Natural killer cell (primary cell): ENCODE results near the gene SLC25A28. TPM values are rescaled to one million over a fixed set of nuclear protein-coding genes. Genes with fewer than 3 reads are reported as not detected.

Experiments
- ATAC-seq, 3 donors: fragments of 150-1000 bp in 2 of 3; fragments of 200-7000 bp in 1 of 3; cut with Tn5 transposase; 1 replicate in 1 of 3; 2 replicates in 2 of 3; pipeline ENCODE4 v1.10.0; 2021; ENCODE audit warnings: mild to moderate bottlenecking in 2 of 3, moderate library complexity in 2 of 3
- DNase-seq, 2 donors: peaks; one replicate each; pipeline versions ENCODE4 v3.0.0 to v3.0.0-alpha.2; 2013 to 2021; ENCODE audit warnings: mixed read lengths in 1 of 2
- H3K27ac ChIP-seq: one replicate; pipeline ENCODE4 v1.5.1; 2013; ENCODE audit warnings: mild to moderate bottlenecking, low read length
- H3K27me3 ChIP-seq: one replicate; pipeline ENCODE4 v1.6.1; 2013; ENCODE audit warnings: low read length; ENCODE audit not compliant: control insufficient read depth, insufficient read depth
- H3K36me3 ChIP-seq: one replicate; pipeline ENCODE4 v1.6.1; 2013; ENCODE audit warnings: low read length; ENCODE audit not compliant: control insufficient read depth, insufficient read depth
- H3K4me1 ChIP-seq: one replicate; pipeline ENCODE4 v1.6.1; 2013; ENCODE audit warnings: low read length; ENCODE audit not compliant: control insufficient read depth, insufficient read depth
- H3K4me3 ChIP-seq: one replicate; pipeline ENCODE4 v1.5.1; 2013; ENCODE audit warnings: low read length
- H3K9me3 ChIP-seq: one replicate; pipeline ENCODE4 v1.6.1; 2013; ENCODE audit warnings: low read length; ENCODE audit not compliant: control insufficient read depth, insufficient read depth
- H3K27ac Mint-ChIP-seq, 2 donors: one replicate each; pipeline ENCODE4 v1.8.0; 2022; ENCODE audit warnings: mild to moderate bottlenecking in 2 of 2, mixed read lengths in 2 of 2, moderate library complexity in 1 of 2
- H3K27me3 Mint-ChIP-seq, 2 donors: one replicate each; pipeline ENCODE4 v1.8.0; 2022; ENCODE audit warnings: low read depth in 2 of 2, mixed read lengths in 2 of 2
- H3K36me3 Mint-ChIP-seq: one replicate; pipeline ENCODE4 v1.8.0; 2022; ENCODE audit warnings: mixed read lengths
- H3K4me1 Mint-ChIP-seq, 2 donors: one replicate each; pipeline ENCODE4 v1.8.0; 2022; ENCODE audit warnings: mixed read lengths in 2 of 2
- H3K4me3 Mint-ChIP-seq: one replicate; pipeline ENCODE4 v1.8.0; 2022; ENCODE audit warnings: mild to moderate bottlenecking, moderate library complexity, mixed read lengths
- H3K9me3 Mint-ChIP-seq, 2 donors: one replicate each; pipeline ENCODE4 v1.8.0; 2022; ENCODE audit warnings: mixed read lengths in 2 of 2
- CTCF ChIP-seq: fragments of 200-600 bp; IDR thresholded peaks from one replicate; pipeline ENCODE4 v1.8.0; 2022; ENCODE audit warnings: antibody characterized with exemption
- WGBS: methylation state at CpG from one replicate; pipeline ENCODE4 v1.1.7; 2013; ENCODE audit warnings: missing lambda C conversion rate; ENCODE audit not compliant: insufficient coverage; 5-methylcytosine and 5-hydroxymethylcytosine counted together
- intact Hi-C: fragments of 100-400 bp; cut with micrococcal nuclease; formaldehyde crosslinking; loops from one replicate; pipeline ENCODE4 v1.14.2; 2022
- total RNA-seq, 4 donors: library from RNA; stranded (reverse); fragments of 120-200 nt in 1 of 4; gene quantifications; one replicate each; pipeline versions ENCODE4 v1.2.3 to v1.2.4, GENCODE V29; 2013 to 2022

The SLC25A28 gene
- 10 to 100 TPM; 73.0 to 83.6 (median 75.3) TPM for total RNA-seq
- total RNA-seq (2013): 67.9 TPM

DNA sequence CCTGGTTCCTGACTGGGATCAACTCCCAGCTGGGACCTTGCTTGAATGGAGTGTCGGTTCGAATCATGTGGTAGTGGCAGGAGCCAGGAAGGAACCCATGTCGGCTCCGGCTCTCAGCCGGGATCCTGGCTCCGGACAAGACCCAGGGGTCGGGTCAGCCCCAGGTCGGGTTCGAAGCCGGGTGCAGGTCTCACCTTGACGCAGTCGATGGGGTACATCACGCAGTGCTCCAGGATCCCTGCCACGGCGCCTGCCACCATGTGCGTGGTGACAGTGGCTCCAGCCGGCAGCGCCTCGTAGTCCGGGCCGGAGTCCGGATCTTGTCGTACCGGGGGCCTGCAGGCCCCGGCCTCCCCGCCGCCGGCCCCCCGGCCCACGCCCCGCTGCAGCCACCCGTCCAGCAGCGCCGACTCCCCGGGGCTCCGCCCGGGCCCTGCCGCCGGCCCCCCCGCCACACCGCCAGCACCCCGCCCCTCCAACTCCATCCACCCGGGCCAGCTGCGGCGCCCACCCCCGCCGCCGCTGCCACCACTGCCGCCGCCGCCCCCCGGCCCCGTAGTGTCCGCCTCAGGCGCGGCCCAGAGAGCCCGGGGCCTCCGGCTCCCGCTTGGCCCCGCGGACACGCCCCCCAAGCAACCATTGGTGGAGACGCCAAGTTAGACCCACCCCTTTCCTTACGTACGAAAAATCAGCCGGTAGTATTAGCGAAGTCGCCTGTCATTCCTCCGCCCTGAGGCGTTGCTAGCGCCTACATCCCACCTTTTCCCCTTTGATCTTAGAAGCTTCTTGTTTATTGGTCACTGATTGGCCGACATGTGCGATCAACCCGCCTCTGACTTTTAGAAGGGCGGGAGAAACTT is at the start of gene SLC25A28:
Gene SLC25A28, minus strand, starts transcription at position 589 of the 860 bp plus-strand sequence. Its CDS starts 104 bp downstream, at position 485.
- H3K36me3 ChIP-seq: no peaks in the 10 kb centered on the region
- DNase-seq: peak; percentile 49 to 93
- H3K27me3 ChIP-seq: no peaks in the 10 kb centered on the region
- H3K9me3 ChIP-seq: no peaks in the 10 kb centered on the region
- ATAC-seq: peak in 2 of 3 donors; percentile 78 to 90
- Mint-ChIP-seq H3K9me3 (no peaks in the 10 kb centered on the region), H3K36me3 (no peaks in the 10 kb centered on the region), H3K27me3 (no peaks in the 10 kb centered on the region), H3K4me1 (peaks cover 42 to 46% of the 10 kb centered on the region in 2 donors), H3K27ac (peak within 1 kb of the TSS; percentile 87 to 91), H3K4me3 (peak within 1 kb of the TSS; percentile 94)
- H3K4me3 ChIP-seq: peak within 1 kb of the TSS; percentile 85
- under 1% methylated on average over 75 of the region's 75 CpGs for WGBS
- peaks cover 16% of the 10 kb centered on the region for H3K4me1 ChIP-seq
- intact Hi-C loops: loop anchor here (1.0 kb wide), 3 partner anchors 39 to 190 kb away; partner anchors contain the start of genes COX15, CUTC, ENTPD7 and GOT1
- peak within 1 kb of the TSS; percentile 89 for H3K27ac ChIP-seq
- TF ChIP-seq CTCF: no peak

- no peaks in the 10 kb centered on the region for H3K9me3 ChIP-seq
- intact Hi-C loops: no loop called here
- H3K27ac ChIP-seq: no peak overlapping the region
- no peak for TF ChIP-seq CTCF
- Mint-ChIP-seq H3K36me3 (no peaks in the 10 kb centered on the region), H3K27me3 (no peaks in the 10 kb centered on the region), H3K4me3 (no peak overlapping the region), H3K9me3 (no peaks in the 10 kb centered on the region), H3K27ac (no peak overlapping the region), H3K4me1 (peaks cover 0 to 2% of the 10 kb centered on the region in 2 donors)
- H3K27me3 ChIP-seq: no peaks in the 10 kb centered on the region
- ATAC-seq (no peak), DNase-seq (no peak)
- 90% methylated on average over 3 of the region's 4 CpGs for WGBS
- H3K4me3 ChIP-seq: no peak overlapping the region
- H3K4me1 ChIP-seq: no peaks in the 10 kb centered on the region
- H3K36me3 ChIP-seq: peaks cover 10% of the 10 kb centered on the region
Observed at GRCh38 chr10:99667108-99667751, 47.0 kb upstream of the SLC25A28 start.

- no peak overlapping the region for H3K4me3 ChIP-seq
- intact Hi-C loops: no loop called here
Observed at GRCh38 chr10:99665304-99665703, 45.1 kb upstream of the SLC25A28 start.

More at GRCh38 chr10:99665304-99665703, 45.1 kb upstream of the SLC25A28 start:
- no peak for DNase-seq
- H3K27ac Mint-ChIP-seq: no peak overlapping the region
- H3K9me3 ChIP-seq: no peaks in the 10 kb centered on the region
- ATAC-seq: no peak
- TF ChIP-seq CTCF: no peak
- H3K36me3 Mint-ChIP-seq: no peaks in the 10 kb centered on the region
- no peak overlapping the region for H3K4me3 Mint-ChIP-seq
- H3K4me1 ChIP-seq: no peaks in the 10 kb centered on the region
- peaks cover 10% of the 10 kb centered on the region for H3K36me3 ChIP-seq
- H3K4me1 Mint-ChIP-seq: peaks cover 0 to 5% of the 10 kb centered on the region in 2 donors
- H3K27me3 ChIP-seq: no peaks in the 10 kb centered on the region
- H3K27me3 Mint-ChIP-seq: no peaks in the 10 kb centered on the region
- no peak overlapping the region for H3K27ac ChIP-seq
- 94% methylated on average over 2 of the region's 2 CpGs for WGBS
- H3K9me3 Mint-ChIP-seq: no peaks in the 10 kb centered on the region
